Osteocyte (in vitro differentiated cells): ENCODE results near the gene HEPACAM. TPM values are rescaled to one million over a fixed set of nuclear protein-coding genes. Genes with fewer than 3 reads are reported as not detected.

Experiments
- DNase-seq: peaks from one replicate; pipeline ENCODE4 v3.0.0; 2021; ENCODE audit warnings: mixed read lengths; ENCODE audit not compliant: unreplicated experiment; ENCODE audit errors: extremely low spot score
- H3K27ac Mint-ChIP-seq: one replicate; pipeline ENCODE4 v1.8.0; 2021; ENCODE audit warnings: mild to moderate bottlenecking, mixed read lengths; ENCODE audit not compliant: unreplicated experiment
- H3K27me3 Mint-ChIP-seq: one replicate; pipeline ENCODE4 v1.8.0; 2021; ENCODE audit warnings: mixed read lengths; ENCODE audit not compliant: unreplicated experiment
- H3K36me3 Mint-ChIP-seq: one replicate; pipeline ENCODE4 v1.8.0; 2021; ENCODE audit warnings: mixed read lengths; ENCODE audit not compliant: unreplicated experiment
- H3K4me1 Mint-ChIP-seq: one replicate; pipeline ENCODE4 v1.8.0; 2021; ENCODE audit warnings: mixed read lengths; ENCODE audit not compliant: unreplicated experiment
- H3K4me3 Mint-ChIP-seq: one replicate; pipeline ENCODE4 v1.8.0; 2021; ENCODE audit warnings: mild to moderate bottlenecking, moderate library complexity, mixed read lengths; ENCODE audit not compliant: unreplicated experiment
- H3K9me3 Mint-ChIP-seq: one replicate; pipeline ENCODE4 v1.8.0; 2021; ENCODE audit warnings: mixed read lengths; ENCODE audit not compliant: unreplicated experiment
- CTCF ChIP-seq: fragments of 200-600 bp; sonication (generic); IDR thresholded peaks from 2 replicates; pipeline ENCODE4 v1.5.0; 2021; ENCODE audit warnings: antibody characterized with exemption, mild to moderate bottlenecking, moderate library complexity
- total RNA-seq: library from RNA; stranded (reverse); gene quantifications from 2 replicates; pipeline ENCODE4 v1.2.1, GENCODE V29; 2021

Gene HEPACAM
- total RNA-seq, 1 donor from 2014 or later, result not detected

- Mint-ChIP-seq H3K4me1 (no peaks in the 10 kb centered on the region), H3K4me3 (no peak overlapping the region), H3K27ac (no peak overlapping the region), H3K36me3 (no peaks in the 10 kb centered on the region), H3K27me3 (peaks cover 19% of the 10 kb centered on the region), H3K9me3 (no peaks in the 10 kb centered on the region)
- TF ChIP-seq CTCF, result no peak
- DNase-seq, result no peak
Measured at GRCh38 chr11:124937336-124937935, 1.6 kb upstream of the HEPACAM start.

- DNase-seq, result no peak
- H3K27ac Mint-ChIP-seq, result no peak overlapping the region
- H3K4me3 Mint-ChIP-seq, result no peak overlapping the region
- no peaks in the 10 kb centered on the region for H3K36me3 Mint-ChIP-seq
- H3K4me1 Mint-ChIP-seq, result no peaks in the 10 kb centered on the region
- no peaks in the 10 kb centered on the region for H3K9me3 Mint-ChIP-seq
- peak; percentile 17 for TF ChIP-seq CTCF
- peaks cover 14% of the 10 kb centered on the region for H3K27me3 Mint-ChIP-seq
Measured at GRCh38 chr11:124934862-124935547, 842 bp downstream of the HEPACAM start.

GRCh38 chr11:124930799-124931198, 5.0 kb downstream of the HEPACAM start:
- DNase-seq, result no peak
- Mint-ChIP-seq H3K4me1 (no peaks in the 10 kb centered on the region), H3K4me3 (no peak overlapping the region), H3K27ac (no peak overlapping the region), H3K27me3 (peaks cover 7% of the 10 kb centered on the region), H3K36me3 (no peaks in the 10 kb centered on the region), H3K9me3 (no peaks in the 10 kb centered on the region)
- TF ChIP-seq CTCF, result no peak

GRCh38 chr11:124928942-124929665, 6.7 kb downstream of the HEPACAM start:
- H3K36me3 Mint-ChIP-seq, result no peaks in the 10 kb centered on the region
- H3K4me1 Mint-ChIP-seq, result no peaks in the 10 kb centered on the region
- TF ChIP-seq CTCF, result no peak
- H3K9me3 Mint-ChIP-seq, result no peaks in the 10 kb centered on the region
- H3K27me3 Mint-ChIP-seq, result peaks cover 6% of the 10 kb centered on the region
- DNase-seq, result no peak
- no peak overlapping the region for H3K4me3 Mint-ChIP-seq
- no peak overlapping the region for H3K27ac Mint-ChIP-seq

GRCh38 chr11:124923296-124923695, 12.6 kb downstream of the HEPACAM start:
- peaks cover 4% of the 10 kb centered on the region for H3K4me1 Mint-ChIP-seq
- H3K36me3 Mint-ChIP-seq, result no peaks in the 10 kb centered on the region
- no peaks in the 10 kb centered on the region for H3K9me3 Mint-ChIP-seq
- H3K27me3 Mint-ChIP-seq, result peaks cover 3% of the 10 kb centered on the region
- no peak overlapping the region for H3K27ac Mint-ChIP-seq
- H3K4me3 Mint-ChIP-seq, result no peak overlapping the region
- DNase-seq, result no peak
- TF ChIP-seq CTCF, result no peak
